ENCODE data around the gene ANGPTL2. TPM values are rescaled to one million over a fixed set of nuclear protein-coding genes. Genes with fewer than 3 reads are reported as not detected.
"Not testable (repeated sequence)": the region's sequence is repeated elsewhere in the genome, so short reads cannot be mapped to it uniquely, and the experiment has no call there.

ANGPTL2 gene
- total RNA-seq = 27.4 TPM
- long read RNA-seq, transcript ANGPTL2-202 (5 exons, 3,707 nt) = major isoform, 9 of 15 reads
- long read RNA-seq, partial matches to known transcripts = 5 of 15 reads
- long read RNA-seq, other reads (novel, unspliced or antisense) = 1 of 15 reads

- intact Hi-C loops (cut with micrococcal nuclease) = no loop called here
- ATAC-seq (peak; percentile 93), DNase-seq (peak; percentile 95)
Observed at GRCh38 chr9:127122176-127123063, at the start of gene ANGPTL2. Gene ANGPTL2, minus strand, starts transcription at chr9:127122635. Its CDS starts 13,904 bp downstream, at chr9:127108731.

- intact Hi-C loops (cut with micrococcal nuclease); ATAC-seq; DNase-seq: not testable (repeated sequence)
Observed at GRCh38 chr9:127171348-127171747, 48.9 kb upstream of the ANGPTL2 start.

GRCh38 chr9:127170652-127171051, 48.2 kb upstream of the ANGPTL2 start:
- intact Hi-C loops (cut with micrococcal nuclease) = no loop called here
- DNase-seq (no peak), ATAC-seq (no peak)

GRCh38 chr9:127170103-127170502, 47.7 kb upstream of the ANGPTL2 start:
- intact Hi-C loops (cut with micrococcal nuclease) = no loop called here
- ATAC-seq (no peak), DNase-seq (no peak)

- DNase-seq (no peak), ATAC-seq (no peak)
- intact Hi-C loops (cut with micrococcal nuclease) = no loop called here
Observed at GRCh38 chr9:127169575-127169883, 47.1 kb upstream of the ANGPTL2 start.

- intact Hi-C loops (cut with micrococcal nuclease) = no loop called here
- no peak for DNase-seq
Observed at GRCh38 chr9:127168756-127169574, 46.5 kb upstream of the ANGPTL2 start.

GRCh38 chr9:127167560-127168326, 45.3 kb upstream of the ANGPTL2 start:
- no peak for ATAC-seq
- intact Hi-C loops (cut with micrococcal nuclease) = no loop called here

More at GRCh38 chr9:127168756-127169574, 46.5 kb upstream of the ANGPTL2 start:
- no peak for ATAC-seq

GRCh38 chr9:127166651-127167524, 44.5 kb upstream of the ANGPTL2 start:
- DNase-seq (no peak), ATAC-seq (no peak)
- intact Hi-C loops (cut with micrococcal nuclease) = no loop called here

More at GRCh38 chr9:127167560-127168326, 45.3 kb upstream of the ANGPTL2 start:
- no peak for DNase-seq

- intact Hi-C loops (cut with micrococcal nuclease) = no loop called here
- DNase-seq = no peak
- ATAC-seq = no peak
Observed at GRCh38 chr9:127166111-127166510, 43.7 kb upstream of the ANGPTL2 start.

- no peak for DNase-seq
- intact Hi-C loops (cut with micrococcal nuclease) = no loop called here
Observed at GRCh38 chr9:127165116-127165515, 42.7 kb upstream of the ANGPTL2 start.

GRCh38 chr9:127163409-127163808, 41.0 kb upstream of the ANGPTL2 start:
- ATAC-seq (peak; percentile 65), DNase-seq (no peak)
- intact Hi-C loops (cut with micrococcal nuclease) = no loop called here

More at GRCh38 chr9:127165116-127165515, 42.7 kb upstream of the ANGPTL2 start:
- ATAC-seq = no peak

- DNase-seq (no peak), ATAC-seq (peak; percentile 11)
- intact Hi-C loops (cut with micrococcal nuclease) = no loop called here
Observed at GRCh38 chr9:127162864-127163365, 40.5 kb upstream of the ANGPTL2 start.

- intact Hi-C loops (cut with micrococcal nuclease) = no loop called here
- no peak for ATAC-seq
- DNase-seq = no peak
Observed at GRCh38 chr9:127162046-127162863, 39.8 kb upstream of the ANGPTL2 start.

- ATAC-seq (no peak), DNase-seq (no peak)
- intact Hi-C loops (cut with micrococcal nuclease) = no loop called here
Observed at GRCh38 chr9:127161081-127161624, 38.7 kb upstream of the ANGPTL2 start.

GRCh38 chr9:127159949-127160610, 37.6 kb upstream of the ANGPTL2 start:
- no peak for DNase-seq
- peak; percentile 6 for ATAC-seq
- intact Hi-C loops (cut with micrococcal nuclease) = no loop called here

GRCh38 chr9:127159325-127159801, 36.9 kb upstream of the ANGPTL2 start:
- DNase-seq (peak; percentile 62), ATAC-seq (peak; percentile 44)
- intact Hi-C loops (cut with micrococcal nuclease) = no loop called here

All from left ventricle myocardium superior (tissue), 1 donor.